Renal cortical epithelial cell (primary cell): Measurements from ENCODE around the gene SH2D1B. TPM values are rescaled to one million over a fixed set of nuclear protein-coding genes. Genes with fewer than 3 reads are reported as not detected.
"Not testable (repeated sequence)": the region's sequence is repeated elsewhere in the genome, so short reads cannot be mapped to it uniquely, and the experiment has no call there.

ENCODE experiments used
- DNase-seq: peaks from one replicate; pipeline ENCODE4 v3.0.0-alpha.2; 2011; ENCODE audit warnings: low read depth
- total RNA-seq: library from RNA; depleted of rRNA; stranded (reverse); fragments of >200 nt; gene quantifications from 2 replicates; pipeline ENCODE4 v1.2.3, GENCODE V29; 2014

SH2D1B gene
- total RNA-seq, 1 donor from 2014 or later, result not detected

- no peak for DNase-seq
Measured at GRCh38 chr1:162363823-162364222, 48.1 kb downstream of the SH2D1B start.

GRCh38 chr1:162361349-162361748 lies 50.6 kb downstream of the SH2D1B start:
- no peak for DNase-seq

- DNase-seq, result no peak
Measured at GRCh38 chr1:162360874-162361260, 51.1 kb downstream of the SH2D1B start.

- DNase-seq, result no peak
Measured at GRCh38 chr1:162360237-162360873, 51.6 kb downstream of the SH2D1B start.

- no peak for DNase-seq
Measured at GRCh38 chr1:162359523-162360236, 52.3 kb downstream of the SH2D1B start.

GRCh38 chr1:162358928-162359327 lies 53.0 kb downstream of the SH2D1B start:
- no peak for DNase-seq

GRCh38 chr1:162357681-162358266 lies 54.2 kb downstream of the SH2D1B start:
- peak; percentile 43 for DNase-seq

- no peak for DNase-seq
Measured at GRCh38 chr1:162353702-162354101, 58.2 kb downstream of the SH2D1B start.

- DNase-seq, result no peak
Measured at GRCh38 chr1:162353078-162353477, 58.9 kb downstream of the SH2D1B start.

GRCh38 chr1:162351874-162352273 lies 60.1 kb downstream of the SH2D1B start:
- DNase-seq, result not testable (repeated sequence)

- no peak for DNase-seq
Measured at GRCh38 chr1:162351246-162351842, 60.6 kb downstream of the SH2D1B start.

- DNase-seq, result peak; percentile 99
Measured at GRCh38 chr1:162349635-162350330, 62.2 kb downstream of the SH2D1B start.

- no peak for DNase-seq
Measured at GRCh38 chr1:162347281-162347680, 64.7 kb downstream of the SH2D1B start.

Other genes with a start within 250 kb of the SH2D1B start
- gene SPATA46, start 35.3 kb downstream of the SH2D1B start, total RNA-seq, result not detected in 2 replicates
- 0.17 and 2.6 TPM in 2 replicates for gene C1orf226, start 30.4 kb downstream of the SH2D1B start, total RNA-seq
- gene UHMK1, start 85.7 kb upstream of the SH2D1B start, total RNA-seq, result 83.6 and 108 TPM in 2 replicates
- gene UAP1, start 149.6 kb upstream of the SH2D1B start, total RNA-seq, result 55.3 and 155 TPM in 2 replicates
- 1.2 and 1.7 TPM in 2 replicates for gene DDR2, start 220.3 kb upstream of the SH2D1B start, total RNA-seq